8988T (cell line): ENCODE results near the gene PNPLA7.

ENCODE experiments used
- DNase-seq: peaks from one replicate; pipeline ENCODE4 v3.0.0; 2011

The PNPLA7 gene

GRCh38 chr9:137447722-137448601 is 102.2 kb downstream of the PNPLA7 start:
- DNase-seq, result no peak

GRCh38 chr9:137446851-137447471 is 103.2 kb downstream of the PNPLA7 start:
- DNase-seq, result no peak

- no peak for DNase-seq
Observed at GRCh38 chr9:137445930-137446431, 104.2 kb downstream of the PNPLA7 start.

GRCh38 chr9:137445275-137445807 is 104.9 kb downstream of the PNPLA7 start:
- DNase-seq, result no peak

GRCh38 chr9:137444106-137444790 is 106.0 kb downstream of the PNPLA7 start:
- DNase-seq, result no peak

GRCh38 chr9:137441935-137442321 is 108.3 kb downstream of the PNPLA7 start:
- DNase-seq, result no peak

GRCh38 chr9:137441289-137441934 is 108.8 kb downstream of the PNPLA7 start, which contains the start of gene ENTPD8:
Gene ENTPD8 (minus strand): TSS chr9:137441357. CDS start chr9:137438285, 3,072 bp downstream.
- DNase-seq, result peak; percentile 98

GRCh38 chr9:137439158-137439714 is 111.0 kb downstream of the PNPLA7 start:
- peak; percentile 46 for DNase-seq

- peak; percentile 28 for DNase-seq
Observed at GRCh38 chr9:137438591-137439157, 111.5 kb downstream of the PNPLA7 start.

- peak; percentile 37 for DNase-seq
Observed at GRCh38 chr9:137437691-137438590, 112.3 kb downstream of the PNPLA7 start.

GRCh38 chr9:137436761-137437600 is 113.2 kb downstream of the PNPLA7 start:
- DNase-seq, result peak; percentile 48

- DNase-seq, result peak; percentile 83
Observed at GRCh38 chr9:137435980-137436760, 114.0 kb downstream of the PNPLA7 start.

GRCh38 chr9:137435381-137435891 is 114.8 kb downstream of the PNPLA7 start:
- DNase-seq, result no peak

- DNase-seq, result peak; percentile 33
Observed at GRCh38 chr9:137434498-137435380, 115.5 kb downstream of the PNPLA7 start.

GRCh38 chr9:137433916-137434431 is 116.2 kb downstream of the PNPLA7 start:
- peak; percentile 8 for DNase-seq

GRCh38 chr9:137433349-137433915 is 116.8 kb downstream of the PNPLA7 start:
- no peak for DNase-seq
